Measurements from ENCODE around the gene RUNX2. TPM values are rescaled to one million over a fixed set of nuclear protein-coding genes. Genes with fewer than 3 reads are reported as not detected.
"Not testable (repeated sequence)": the region's sequence is repeated elsewhere in the genome, so short reads cannot be mapped to it uniquely, and the experiment has no call there.

RUNX2 gene
- total RNA-seq (2.2 and 2.4 TPM in 2 replicates), polyA plus RNA-seq (0.94 and 1.3 TPM in 2 replicates), polyA minus RNA-seq (0.86 and 2.9 TPM in 2 replicates)
- 1.1 TPM for total RNA-seq (2013)

DNA sequence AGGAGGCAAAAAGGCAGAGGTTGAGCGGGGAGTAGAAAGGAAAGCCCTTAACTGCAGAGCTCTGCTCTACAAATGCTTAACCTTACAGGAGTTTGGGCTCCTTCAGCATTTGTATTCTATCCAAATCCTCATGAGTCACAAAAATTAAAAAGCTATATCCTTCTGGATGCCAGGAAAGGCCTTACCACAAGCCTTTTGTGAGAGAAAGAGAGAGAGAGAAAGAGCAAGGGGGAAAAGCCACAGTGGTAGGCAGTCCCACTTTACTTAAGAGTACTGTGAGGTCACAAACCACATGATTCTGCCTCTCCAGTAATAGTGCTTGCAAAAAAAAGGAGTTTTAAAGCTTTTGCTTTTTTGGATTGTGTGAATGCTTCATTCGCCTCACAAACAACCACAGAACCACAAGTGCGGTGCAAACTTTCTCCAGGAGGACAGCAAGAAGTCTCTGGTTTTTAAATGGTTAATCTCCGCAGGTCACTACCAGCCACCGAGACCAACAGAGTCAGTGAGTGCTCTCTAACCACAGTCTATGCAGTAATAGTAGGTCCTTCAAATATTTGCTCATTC, at the start of gene RUNX2:
Gene RUNX2 (plus strand): TSS at position 375 of the 567 bp plus-strand sequence. CDS start 397 bp downstream, outside the sequence.
- no peaks in the 10 kb centered on the region for H3K9me3 Mint-ChIP-seq (ENCODE audit: insufficient read depth)
- Histone ChIP-seq H3K27me3 (replicated peaks in 1 of 4; ENCODE audit: control extremely low read depth in 1 of 4, control insufficient read depth in 3 of 4, insufficient read depth in 4 of 4, low read length in 3 of 4) (no peaks in the 10 kb centered on the region), H4K20me1 (ENCODE audit: control insufficient read depth, insufficient read depth, low read length, poor library complexity, severe bottlenecking) (no peaks in the 10 kb centered on the region), H3K27ac (ENCODE audit: low read length in 2 of 2) (no peak within 1 kb of the TSS), H3K79me2 (ENCODE audit: control insufficient read depth, insufficient read depth, low read length) (no peaks in the 10 kb centered on the region), H2AFZ (ENCODE audit: insufficient read depth, low read depth, low read length, poor library complexity, severe bottlenecking) (no peak within 1 kb of the TSS), H3K36me3 (replicated peaks in 1 of 2; ENCODE audit: control extremely low read depth in 1 of 2, control insufficient read depth in 1 of 2, extremely low read depth in 1 of 2, insufficient read depth in 2 of 2, low read length in 1 of 2) (no peaks in the 10 kb centered on the region), H3K4me1 (ENCODE audit: control insufficient read depth in 2 of 2, insufficient read depth in 2 of 2, low read length in 2 of 2) (peaks cover 0 to 5% of the 10 kb centered on the region in 2 donors), H3K4me2 (replicated peaks; ENCODE audit: low read depth, low read length, poor library complexity, severe bottlenecking) (no peak within 1 kb of the TSS), H3K4me3 (ENCODE audit: control extremely low read depth in 1 of 5, extremely low read depth in 1 of 5, insufficient read depth in 1 of 5, low read depth in 2 of 5, low read length in 4 of 5) (no peak within 1 kb of the TSS), H3K9ac (ENCODE audit: low read length) (no peak within 1 kb of the TSS), H3K9me3 (ENCODE audit: control extremely low read depth in 1 of 3, control insufficient read depth in 2 of 3, insufficient read depth in 1 of 3, low read length in 2 of 3) (no peaks in the 10 kb centered on the region)
- CTCF ChIA-PET, result no interaction called here
- H3K4me1 Mint-ChIP-seq, result peaks cover 8% of the 10 kb centered on the region
- POLR2A ChIA-PET, result no interaction called here
- H3K4me3 Mint-ChIP-seq, result no peak within 1 kb of the TSS
- intact Hi-C loops (cut with micrococcal nuclease), result no loop called here
- WGBS (ENCODE audit: insufficient coverage), result no CpG with 5 or more reads among the region's 5 CpGs
- no peak for TF ChIP-seq EZH2 (IDR thresholded peaks at IDR 0.05; ENCODE audit: borderline replicate concordance, insufficient read depth, low read depth, low read length, poor library complexity, severe bottlenecking)
- TF ChIP-seq, protein P1, sequence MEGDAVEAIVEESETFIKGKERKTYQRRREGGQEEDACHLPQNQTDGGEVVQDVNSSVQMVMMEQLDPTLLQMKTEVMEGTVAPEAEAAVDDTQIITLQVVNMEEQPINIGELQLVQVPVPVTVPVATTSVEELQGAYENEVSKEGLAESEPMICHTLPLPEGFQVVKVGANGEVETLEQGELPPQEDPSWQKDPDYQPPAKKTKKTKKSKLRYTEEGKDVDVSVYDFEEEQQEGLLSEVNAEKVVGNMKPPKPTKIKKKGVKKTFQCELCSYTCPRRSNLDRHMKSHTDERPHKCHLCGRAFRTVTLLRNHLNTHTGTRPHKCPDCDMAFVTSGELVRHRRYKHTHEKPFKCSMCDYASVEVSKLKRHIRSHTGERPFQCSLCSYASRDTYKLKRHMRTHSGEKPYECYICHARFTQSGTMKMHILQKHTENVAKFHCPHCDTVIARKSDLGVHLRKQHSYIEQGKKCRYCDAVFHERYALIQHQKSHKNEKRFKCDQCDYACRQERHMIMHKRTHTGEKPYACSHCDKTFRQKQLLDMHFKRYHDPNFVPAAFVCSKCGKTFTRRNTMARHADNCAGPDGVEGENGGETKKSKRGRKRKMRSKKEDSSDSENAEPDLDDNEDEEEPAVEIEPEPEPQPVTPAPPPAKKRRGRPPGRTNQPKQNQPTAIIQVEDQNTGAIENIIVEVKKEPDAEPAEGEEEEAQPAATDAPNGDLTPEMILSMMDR (IDR thresholded peaks at IDR 0.05), result no peak
- no peak for DNase-seq
- ATAC-seq (ENCODE audit: low read depth), result no peak
- no peaks in the 10 kb centered on the region for H3K27me3 Mint-ChIP-seq
- no peak within 1 kb of the TSS for H3K27ac Mint-ChIP-seq

DNA sequence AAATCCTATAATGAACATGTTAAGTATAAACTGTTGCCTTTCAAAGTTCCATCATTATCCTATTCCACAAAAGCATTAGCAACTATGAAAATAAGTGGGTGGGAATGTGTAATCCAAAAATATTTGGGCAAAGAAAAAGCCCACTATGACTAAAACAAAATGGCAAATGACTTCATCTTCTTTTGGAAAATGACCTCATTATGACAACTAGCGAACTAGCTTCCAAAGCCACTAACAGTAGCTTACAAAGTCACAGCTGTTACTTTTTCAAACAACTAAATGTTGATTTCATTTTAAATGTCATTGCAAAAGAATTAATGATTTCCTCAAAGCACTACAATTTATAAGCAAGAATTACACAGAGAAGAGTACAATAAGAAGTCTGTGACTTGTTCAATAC, 49.8 kb upstream of the RUNX2 start:
- Histone ChIP-seq H3K4me2 (replicated peaks; ENCODE audit: low read depth, low read length, poor library complexity, severe bottlenecking) (no peak overlapping the region), H3K79me2 (ENCODE audit: control insufficient read depth, insufficient read depth, low read length) (no peaks in the 10 kb centered on the region), H3K9ac (ENCODE audit: low read length) (no peak overlapping the region), H3K9me3 (ENCODE audit: control extremely low read depth in 1 of 3, control insufficient read depth in 2 of 3, insufficient read depth in 1 of 3, low read length in 2 of 3) (peaks cover 0 to 9% (median 0%) of the 10 kb centered on the region in 3 donors), H2AFZ (ENCODE audit: insufficient read depth, low read depth, low read length, poor library complexity, severe bottlenecking) (no peak overlapping the region), H3K27ac (ENCODE audit: low read length in 2 of 2) (no peak overlapping the region), H3K4me3 (ENCODE audit: control extremely low read depth in 1 of 5, extremely low read depth in 1 of 5, insufficient read depth in 1 of 5, low read depth in 2 of 5, low read length in 4 of 5) (no peak overlapping the region), H3K4me1 (ENCODE audit: control insufficient read depth in 2 of 2, insufficient read depth in 2 of 2, low read length in 2 of 2) (no peaks in the 10 kb centered on the region), H4K20me1 (ENCODE audit: control insufficient read depth, insufficient read depth, low read length, poor library complexity, severe bottlenecking) (no peaks in the 10 kb centered on the region), H3K36me3 (replicated peaks in 1 of 2; ENCODE audit: control extremely low read depth in 1 of 2, control insufficient read depth in 1 of 2, extremely low read depth in 1 of 2, insufficient read depth in 2 of 2, low read length in 1 of 2) (no peaks in the 10 kb centered on the region), H3K27me3 (replicated peaks in 1 of 4; ENCODE audit: control extremely low read depth in 1 of 4, control insufficient read depth in 3 of 4, insufficient read depth in 4 of 4, low read length in 3 of 4) (no peaks in the 10 kb centered on the region)
- H3K4me3 Mint-ChIP-seq, result no peak overlapping the region
- ChIA-PET CTCF (no interaction called here), POLR2A (no interaction called here)
- TF ChIP-seq EZH2 (IDR thresholded peaks at IDR 0.05; ENCODE audit: borderline replicate concordance, insufficient read depth, low read depth, low read length, poor library complexity, severe bottlenecking), result no peak
- TF ChIP-seq, protein P1 (IDR thresholded peaks at IDR 0.05), result no peak
- H3K27me3 Mint-ChIP-seq, result no peaks in the 10 kb centered on the region
- no peaks in the 10 kb centered on the region for H3K4me1 Mint-ChIP-seq
- WGBS (ENCODE audit: insufficient coverage), result no CpG with 5 or more reads among the region's 1 CpG
- no peak overlapping the region for H3K27ac Mint-ChIP-seq
- no peaks in the 10 kb centered on the region for H3K9me3 Mint-ChIP-seq (ENCODE audit: insufficient read depth)
- no peak for ATAC-seq (ENCODE audit: low read depth)
- intact Hi-C loops (cut with micrococcal nuclease), result no loop called here
- DNase-seq, result no peak

DNA sequence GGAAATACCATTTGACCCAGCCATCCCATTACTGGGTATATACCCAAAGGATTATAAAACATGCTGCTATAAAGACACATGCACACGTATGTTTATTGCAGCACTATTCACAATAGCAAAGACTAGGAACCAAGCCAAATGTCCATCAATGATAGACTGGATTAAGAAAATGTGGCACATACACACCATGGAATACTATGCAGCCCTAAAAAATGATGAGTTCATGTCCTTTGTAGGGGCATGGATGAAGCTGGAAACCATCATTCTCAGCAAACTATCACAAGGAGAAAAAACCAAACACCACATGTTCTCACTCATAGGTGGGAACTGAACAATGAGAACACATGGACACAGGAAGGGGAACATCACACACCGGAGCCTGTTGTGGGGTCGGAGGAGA, 41.4 kb upstream of the RUNX2 start:
- H3K9me3 ChIP-seq (ENCODE audit: control extremely low read depth in 1 of 3, control insufficient read depth in 2 of 3, insufficient read depth in 1 of 3, low read length in 2 of 3); H3K4me3 ChIP-seq (ENCODE audit: control extremely low read depth in 1 of 5, extremely low read depth in 1 of 5, insufficient read depth in 1 of 5, low read depth in 2 of 5, low read length in 4 of 5); ATAC-seq (ENCODE audit: low read depth); H3K9me3 Mint-ChIP-seq (ENCODE audit: insufficient read depth); H3K9ac ChIP-seq (ENCODE audit: low read length); H3K4me3 Mint-ChIP-seq; H3K79me2 ChIP-seq (ENCODE audit: control insufficient read depth, insufficient read depth, low read length); CTCF ChIA-PET; intact Hi-C loops (cut with micrococcal nuclease); H3K27ac ChIP-seq (ENCODE audit: low read length in 2 of 2); POLR2A ChIA-PET; H4K20me1 ChIP-seq (ENCODE audit: control insufficient read depth, insufficient read depth, low read length, poor library complexity, severe bottlenecking); DNase-seq; H3K27me3 ChIP-seq (replicated peaks in 1 of 4; ENCODE audit: control extremely low read depth in 1 of 4, control insufficient read depth in 3 of 4, insufficient read depth in 4 of 4, low read length in 3 of 4); H3K4me1 ChIP-seq (ENCODE audit: control insufficient read depth in 2 of 2, insufficient read depth in 2 of 2, low read length in 2 of 2); H2AFZ ChIP-seq (ENCODE audit: insufficient read depth, low read depth, low read length, poor library complexity, severe bottlenecking); H3K27ac Mint-ChIP-seq; H3K4me1 Mint-ChIP-seq; H3K36me3 ChIP-seq (replicated peaks in 1 of 2; ENCODE audit: control extremely low read depth in 1 of 2, control insufficient read depth in 1 of 2, extremely low read depth in 1 of 2, insufficient read depth in 2 of 2, low read length in 1 of 2); H3K27me3 Mint-ChIP-seq; H3K4me2 ChIP-seq (replicated peaks; ENCODE audit: low read depth, low read length, poor library complexity, severe bottlenecking): not testable (repeated sequence)
- WGBS (ENCODE audit: insufficient coverage), result no CpG with 5 or more reads among the region's 3 CpGs
